OCI-LY1 (cell line): ENCODE data around the gene PNPLA5.

ENCODE experiments used
- H2AFZ ChIP-seq: fragments of 200-600 bp; sonication (generic), shearing (Covaris generic); 2 replicates; pipeline ENCODE4 v1.6.0; 2014; ENCODE audit warnings: antibody characterized with exemption, mild to moderate bottlenecking, low read length
- H3F3A ChIP-seq: fragments of 200-600 bp; sonication (generic), shearing (Covaris generic); 2 replicates; pipeline ENCODE4 v1.6.0; 2014; ENCODE audit warnings: mild to moderate bottlenecking, antibody characterized with exemption, low read length, moderate library complexity; ENCODE audit not compliant: insufficient read depth
- H3K27ac ChIP-seq: fragments of 200-600 bp; sonication (generic); 2 replicates; pipeline ENCODE4 v1.5.1; 2014; ENCODE audit warnings: low read length, mixed run types, mild to moderate bottlenecking, low read depth; ENCODE audit not compliant: poor library complexity, severe bottlenecking
- H3K27me3 ChIP-seq: fragments of 200-600 bp; sonication (generic); 2 replicates; pipeline ENCODE4 v1.6.0; 2014; ENCODE audit warnings: antibody characterized with exemption, mild to moderate bottlenecking, low read length, moderate library complexity; ENCODE audit not compliant: insufficient read depth
- H3K36me3 ChIP-seq: fragments of 200-600 bp; sonication (generic); 2 replicates; pipeline ENCODE4 v1.6.1; 2014; ENCODE audit warnings: mild to moderate bottlenecking, antibody characterized with exemption, low read length, moderate library complexity, mixed read lengths; ENCODE audit not compliant: insufficient read depth
- H3K4me1 ChIP-seq: fragments of 200-600 bp; sonication (generic); 2 replicates; pipeline ENCODE4 v1.5.1; 2014; ENCODE audit warnings: mild to moderate bottlenecking, low read length, moderate library complexity; ENCODE audit not compliant: insufficient read depth, severe bottlenecking
- H3K4me2 ChIP-seq: fragments of 200-600 bp; sonication (generic), shearing (Covaris generic); 2 replicates; pipeline ENCODE4 v1.6.1; 2014; ENCODE audit warnings: low read length
- H3K4me3 ChIP-seq: fragments of 200-600 bp; sonication (generic); 2 replicates; pipeline ENCODE4 v1.5.1; 2014; ENCODE audit warnings: low read length, low read depth, mild to moderate bottlenecking, mixed read lengths; ENCODE audit not compliant: poor library complexity, severe bottlenecking
- H3K79me2 ChIP-seq: fragments of 200-600 bp; shearing (Covaris generic); 2 replicates; pipeline ENCODE4 v1.6.1; 2016; ENCODE audit warnings: mixed run types, low read length, mixed read lengths; ENCODE audit not compliant: insufficient read depth
- H3K9ac ChIP-seq: fragments of 200-600 bp; sonication (generic), shearing (Covaris generic); 2 replicates; pipeline ENCODE4 v1.6.1; 2014; ENCODE audit warnings: mild to moderate bottlenecking, low read length, mixed read lengths
- H3K9me2 ChIP-seq: fragments of 200-600 bp; sonication (generic), shearing (Covaris generic); 2 replicates; pipeline ENCODE4 v1.6.1; 2014; ENCODE audit warnings: low read depth, mild to moderate bottlenecking, low read length, mixed read lengths
- H3K9me3 ChIP-seq: fragments of 200-600 bp; shearing (Covaris generic); 2 replicates; pipeline ENCODE4 v1.6.1; 2014; ENCODE audit warnings: low read length, mixed read lengths
- H4K20me1 ChIP-seq: fragments of 200-600 bp; sonication (generic), shearing (Covaris generic); 2 replicates; pipeline ENCODE4 v1.6.0; 2016; ENCODE audit warnings: mild to moderate bottlenecking, low read length; ENCODE audit not compliant: insufficient read depth
- CTCF ChIP-seq: fragments of 200-600 bp; sonication (generic), shearing (Covaris generic); IDR thresholded peaks from 2 replicates; pipeline ENCODE4 v1.5.1; 2017; ENCODE audit warnings: mild to moderate bottlenecking, antibody characterized with exemption, low read length, moderate library complexity, mixed read lengths
- EZH2 ChIP-seq: fragments of 200-600 bp; sonication (generic), shearing (Covaris generic); IDR thresholded peaks from 2 replicates; pipeline ENCODE4 v1.8.0; 2017; ENCODE audit warnings: borderline replicate concordance, mixed run types, mild to moderate bottlenecking, antibody characterized with exemption, low read length, moderate library complexity, mixed read lengths

Gene PNPLA5

GRCh38 chr22:43882122-43882767 is 9.6 kb downstream of the PNPLA5 start:
- H3K27ac ChIP-seq = no peak overlapping the region
- no peaks in the 10 kb centered on the region for H3K27me3 ChIP-seq
- no peaks in the 10 kb centered on the region for H3K9me3 ChIP-seq
- H3K4me3 ChIP-seq = no peak overlapping the region
- H2AFZ ChIP-seq = no peak overlapping the region
- H4K20me1 ChIP-seq = no peaks in the 10 kb centered on the region
- H3K9ac ChIP-seq = no peak overlapping the region
- H3K9me2 ChIP-seq = no peaks in the 10 kb centered on the region
- H3K4me2 ChIP-seq = no peak overlapping the region
- no peak for TF ChIP-seq EZH2
- no peak for TF ChIP-seq CTCF
- H3K4me1 ChIP-seq = no peaks in the 10 kb centered on the region
- no peaks in the 10 kb centered on the region for H3K36me3 ChIP-seq
- H3K79me2 ChIP-seq = no peaks in the 10 kb centered on the region
- H3F3A ChIP-seq = no peaks in the 10 kb centered on the region

- no peak overlapping the region for H3K27ac ChIP-seq
- no peak overlapping the region for H3K4me2 ChIP-seq
- H2AFZ ChIP-seq = no peak overlapping the region
- H3K4me3 ChIP-seq = no peak overlapping the region
- H3K27me3 ChIP-seq = no peaks in the 10 kb centered on the region
- H3F3A ChIP-seq = no peaks in the 10 kb centered on the region
- H3K79me2 ChIP-seq = no peaks in the 10 kb centered on the region
- no peak overlapping the region for H3K9ac ChIP-seq
- no peaks in the 10 kb centered on the region for H3K36me3 ChIP-seq
- no peaks in the 10 kb centered on the region for H3K4me1 ChIP-seq
- no peaks in the 10 kb centered on the region for H3K9me2 ChIP-seq
- TF ChIP-seq CTCF = no peak
- no peak for TF ChIP-seq EZH2
- no peaks in the 10 kb centered on the region for H4K20me1 ChIP-seq
- no peaks in the 10 kb centered on the region for H3K9me3 ChIP-seq
Observed at GRCh38 chr22:43881091-43882061, 10.4 kb downstream of the PNPLA5 start.

- no peak overlapping the region for H3K4me2 ChIP-seq
- no peak overlapping the region for H3K27ac ChIP-seq
- H3K9me3 ChIP-seq = no peaks in the 10 kb centered on the region
- H3K79me2 ChIP-seq = no peaks in the 10 kb centered on the region
- no peaks in the 10 kb centered on the region for H3K36me3 ChIP-seq
- no peaks in the 10 kb centered on the region for H3F3A ChIP-seq
- no peaks in the 10 kb centered on the region for H3K4me1 ChIP-seq
- H4K20me1 ChIP-seq = no peaks in the 10 kb centered on the region
- no peaks in the 10 kb centered on the region for H3K27me3 ChIP-seq
- TF ChIP-seq CTCF (no peak), EZH2 (no peak)
- H3K4me3 ChIP-seq = no peak overlapping the region
- no peak overlapping the region for H2AFZ ChIP-seq
- no peaks in the 10 kb centered on the region for H3K9me2 ChIP-seq
- no peak overlapping the region for H3K9ac ChIP-seq
Observed at GRCh38 chr22:43880541-43880991, 11.2 kb downstream of the PNPLA5 start.
